ENCODE data around the gene GNAI2. TPM values are rescaled to one million over a fixed set of nuclear protein-coding genes. Genes with fewer than 3 reads are reported as not detected.

GNAI2 gene
- total RNA-seq, 1 donor from 2014 or later: 140 TPM

GRCh38 chr3:50286322-50287227 is 50.6 kb downstream of the GNAI2 start:
- DNase-seq (ENCODE audit: extremely low spot score, unreplicated experiment): no peak
- H3K9me3 Mint-ChIP-seq: no peaks in the 10 kb centered on the region
- H3K27me3 Mint-ChIP-seq: no peaks in the 10 kb centered on the region
- peaks cover 6% of the 10 kb centered on the region for H3K4me1 Mint-ChIP-seq (ENCODE audit: unreplicated experiment)
- no peak overlapping the region for H3K27ac Mint-ChIP-seq
- H3K4me3 Mint-ChIP-seq: no peak overlapping the region
- TF ChIP-seq CTCF (conservative IDR thresholded peaks at IDR 0.05): no peak
- H3K36me3 Mint-ChIP-seq: no peaks in the 10 kb centered on the region

- Mint-ChIP-seq H3K4me1 (ENCODE audit: unreplicated experiment) (peaks cover 6% of the 10 kb centered on the region), H3K4me3 (no peak overlapping the region), H3K9me3 (no peaks in the 10 kb centered on the region), H3K27me3 (no peaks in the 10 kb centered on the region), H3K36me3 (no peaks in the 10 kb centered on the region), H3K27ac (no peak overlapping the region)
- no peak for DNase-seq (ENCODE audit: extremely low spot score, unreplicated experiment)
- TF ChIP-seq CTCF (conservative IDR thresholded peaks at IDR 0.05): no peak
These were observed 51.3 kb downstream of the GNAI2 start for GRCh38 chr3:50287262-50287661.

GRCh38 chr3:50288387-50289007 is 52.5 kb downstream of the GNAI2 start:
- no peak overlapping the region for H3K27ac Mint-ChIP-seq
- no peak for DNase-seq (ENCODE audit: extremely low spot score, unreplicated experiment)
- no peaks in the 10 kb centered on the region for H3K9me3 Mint-ChIP-seq
- no peak for TF ChIP-seq CTCF (conservative IDR thresholded peaks at IDR 0.05)
- no peak overlapping the region for H3K4me3 Mint-ChIP-seq
- no peaks in the 10 kb centered on the region for H3K27me3 Mint-ChIP-seq
- no peaks in the 10 kb centered on the region for H3K36me3 Mint-ChIP-seq
- peaks cover 13% of the 10 kb centered on the region for H3K4me1 Mint-ChIP-seq (ENCODE audit: unreplicated experiment)

GRCh38 chr3:50289130-50289529 is 53.1 kb downstream of the GNAI2 start:
- Mint-ChIP-seq H3K27ac (no peak overlapping the region), H3K4me1 (ENCODE audit: unreplicated experiment) (peaks cover 13% of the 10 kb centered on the region), H3K9me3 (no peaks in the 10 kb centered on the region), H3K27me3 (no peaks in the 10 kb centered on the region), H3K36me3 (no peaks in the 10 kb centered on the region), H3K4me3 (no peak overlapping the region)
- no peak for TF ChIP-seq CTCF (conservative IDR thresholded peaks at IDR 0.05)
- no peak for DNase-seq (ENCODE audit: extremely low spot score, unreplicated experiment)

- Mint-ChIP-seq H3K36me3 (no peaks in the 10 kb centered on the region), H3K27ac (no peak overlapping the region), H3K27me3 (no peaks in the 10 kb centered on the region), H3K4me1 (ENCODE audit: unreplicated experiment) (peaks cover 13% of the 10 kb centered on the region), H3K4me3 (peak overlapping the region; percentile 44), H3K9me3 (no peaks in the 10 kb centered on the region)
- DNase-seq (ENCODE audit: extremely low spot score, unreplicated experiment): no peak
- no peak for TF ChIP-seq CTCF (conservative IDR thresholded peaks at IDR 0.05)
These were observed 54.2 kb downstream of the GNAI2 start for GRCh38 chr3:50290161-50290641.
